ENCODE results near the gene EXO1. TPM values are rescaled to one million over a fixed set of nuclear protein-coding genes. Genes with fewer than 3 reads are reported as not detected.

EXO1 gene
- polyA plus RNA-seq, 1 of the 3 experiments (the other 2 are of a cell fraction): 3.9 TPM

- Histone ChIP-seq H3K79me2 (ENCODE audit: insufficient read depth) (no peaks in the 10 kb centered on the region), H3K27me3 (ENCODE audit: insufficient read depth) (no peaks in the 10 kb centered on the region), H3K9ac (no peak overlapping the region), H2AFZ (ENCODE audit: low read depth) (no peak overlapping the region), H4K20me1 (ENCODE audit: insufficient read depth) (no peaks in the 10 kb centered on the region), H3K9me3 (no peaks in the 10 kb centered on the region), H3K9me2 (no peaks in the 10 kb centered on the region), H3K4me3 (ENCODE audit: low read depth in 2 of 2, low read length in 1 of 2) (no peak overlapping the region), H3K4me2 (no peak overlapping the region), H3K27ac (ENCODE audit: low read depth in 2 of 2, low read length in 1 of 2) (no peak overlapping the region), H3K36me3 (replicated peaks in 1 of 2; ENCODE audit: control insufficient read depth in 1 of 2, insufficient read depth in 2 of 2, low read length in 1 of 2) (peaks cover 0 to 5% of the 10 kb centered on the region in 2 experiments), H3F3A (replicated peaks; ENCODE audit: insufficient read depth) (no peaks in the 10 kb centered on the region), H3K4me1 (ENCODE audit: control insufficient read depth in 1 of 2, insufficient read depth in 2 of 2, low read depth in 1 of 2, low read length in 1 of 2) (peaks cover 0 to 5% of the 10 kb centered on the region in 2 experiments; a peak in 1 of 4 replicates)
- no peak for TF ChIP-seq JUND (IDR thresholded peaks at IDR 0.05)
- no peak for TF ChIP-seq CTCF (IDR thresholded peaks at IDR 0.05)
- no peak for TF ChIP-seq ELF1 (IDR thresholded peaks at IDR 0.05)
- no peak for TF ChIP-seq GATA2 (CRISPR knock-in tag; IDR thresholded peaks at IDR 0.05)
- TF ChIP-seq IRF3 (IDR thresholded peaks at IDR 0.05; ENCODE audit: low read depth, low read length): no peak
- no peak for TF ChIP-seq NRF1 (IDR thresholded peaks at IDR 0.05; ENCODE audit: low read depth, low read length)
- no peak for TF ChIP-seq USF2 (IDR thresholded peaks at IDR 0.05; ENCODE audit: borderline replicate concordance, low read depth, low read length)
- TF ChIP-seq RAD21 (IDR thresholded peaks at IDR 0.05; ENCODE audit: low read length): no peak
- TF ChIP-seq RFX5 (IDR thresholded peaks at IDR 0.05; ENCODE audit: low read length): no peak
- no peak for DNase-seq
- CTCF ChIA-PET: interaction anchor here (0.7 to 6.6 kb wide), 3 partner anchors 19 to 127 kb away, joined by 5 to 36 read pairs (median 7); no protein-coding TSS in a partner anchor
- 66% methylated on average over 2 of the region's 2 CpGs for WGBS (ENCODE audit: low lambda C conversion rate)
- POLR2A ChIA-PET: no interaction called here
These were observed 47.0 kb downstream of the EXO1 start for GRCh38 chr1:241895013-241895412.

GRCh38 chr1:241896670-241896962 lies 48.6 kb downstream of the EXO1 start:
- no peak for DNase-seq

More at GRCh38 chr1:241896670-241896962, 48.6 kb downstream of the EXO1 start:
- Histone ChIP-seq H3F3A (replicated peaks; ENCODE audit: insufficient read depth) (no peaks in the 10 kb centered on the region), H3K4me2 (no peak overlapping the region), H3K27ac (ENCODE audit: low read depth in 2 of 2, low read length in 1 of 2) (no peak overlapping the region), H3K36me3 (replicated peaks in 1 of 2; ENCODE audit: control insufficient read depth in 1 of 2, insufficient read depth in 2 of 2, low read length in 1 of 2) (no peaks in the 10 kb centered on the region), H3K9ac (no peak overlapping the region), H3K27me3 (ENCODE audit: insufficient read depth) (no peaks in the 10 kb centered on the region), H3K4me3 (ENCODE audit: low read depth in 2 of 2, low read length in 1 of 2) (no peak overlapping the region), H2AFZ (ENCODE audit: low read depth) (no peak overlapping the region), H3K79me2 (ENCODE audit: insufficient read depth) (no peaks in the 10 kb centered on the region), H3K4me1 (ENCODE audit: control insufficient read depth in 1 of 2, insufficient read depth in 2 of 2, low read depth in 1 of 2, low read length in 1 of 2) (no peaks in the 10 kb centered on the region), H4K20me1 (ENCODE audit: insufficient read depth) (no peaks in the 10 kb centered on the region), H3K9me2 (no peaks in the 10 kb centered on the region), H3K9me3 (no peaks in the 10 kb centered on the region)
- ChIA-PET POLR2A (no interaction called here), CTCF (interaction anchor here (0.7 to 6.7 kb wide), 20 partner anchors 10 to 286 kb away, joined by 3 to 53 read pairs (median 6); partner anchors contain the start of gene MAP1LC3C)
- TF ChIP-seq SMC3 (IDR thresholded peaks at IDR 0.05; ENCODE audit: low read depth, low read length) (no peak), GABPA (IDR thresholded peaks at IDR 0.05; ENCODE audit: low read depth) (no peak)

All from SK-N-SH (cell line).